Measurements from ENCODE around the gene PTPN4.
"Not testable (repeated sequence)": the region's sequence is repeated elsewhere in the genome, so short reads cannot be mapped to it uniquely, and the experiment has no call there.

Gene PTPN4

GRCh38 chr2:119764832-119765231, 5.1 kb downstream of the PTPN4 start:
- DNase-seq (ENCODE audit: low spot score), result no peak

DNA sequence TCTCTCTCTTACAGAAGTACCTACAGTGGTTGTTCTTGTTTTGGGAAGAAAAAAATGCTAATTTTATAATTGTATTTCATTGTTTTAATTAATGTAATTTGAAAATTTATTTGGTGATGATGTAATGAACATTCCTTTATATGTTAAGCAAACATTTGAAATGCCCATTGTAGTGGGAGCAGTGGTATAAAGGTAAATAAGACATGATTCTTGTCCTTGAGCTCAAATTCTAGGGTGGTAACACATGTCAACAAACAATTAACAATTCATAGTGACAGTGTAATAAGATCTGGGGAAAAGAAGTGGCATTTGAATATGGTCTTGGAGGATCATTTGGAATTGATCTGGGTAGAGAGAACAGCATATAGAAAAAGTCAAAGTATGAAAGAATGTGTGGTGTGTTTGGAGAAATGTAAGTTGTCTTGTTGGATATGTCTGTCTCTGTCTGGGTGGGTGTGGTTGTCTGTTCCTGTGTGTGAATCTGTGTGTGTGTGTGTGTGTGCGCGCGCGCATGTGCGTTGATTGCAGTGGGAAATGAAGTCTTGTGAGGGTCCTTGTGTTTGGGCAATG, 5.8 kb downstream of the PTPN4 start:
- DNase-seq (ENCODE audit: low spot score), result no peak

DNA sequence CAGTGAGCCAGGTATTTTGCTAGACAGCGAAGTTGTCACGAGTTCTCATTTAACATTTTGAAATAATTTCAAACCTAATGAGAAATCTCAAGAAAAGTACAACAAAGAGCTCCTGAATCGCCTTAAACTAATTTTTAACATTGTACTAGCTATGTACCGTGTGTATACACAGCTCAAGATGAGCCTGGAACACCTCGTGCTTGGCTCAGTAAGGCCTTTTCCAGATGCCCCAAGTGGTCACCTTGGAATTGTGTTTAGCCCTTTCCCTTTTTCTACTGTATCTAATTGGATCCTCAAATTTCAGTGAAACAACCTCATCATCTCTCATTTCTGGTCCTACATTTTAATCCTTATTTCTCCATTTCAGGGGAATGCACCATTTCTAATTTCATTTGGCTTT, 7.2 kb downstream of the PTPN4 start:
- DNase-seq (ENCODE audit: low spot score), result no peak

DNA sequence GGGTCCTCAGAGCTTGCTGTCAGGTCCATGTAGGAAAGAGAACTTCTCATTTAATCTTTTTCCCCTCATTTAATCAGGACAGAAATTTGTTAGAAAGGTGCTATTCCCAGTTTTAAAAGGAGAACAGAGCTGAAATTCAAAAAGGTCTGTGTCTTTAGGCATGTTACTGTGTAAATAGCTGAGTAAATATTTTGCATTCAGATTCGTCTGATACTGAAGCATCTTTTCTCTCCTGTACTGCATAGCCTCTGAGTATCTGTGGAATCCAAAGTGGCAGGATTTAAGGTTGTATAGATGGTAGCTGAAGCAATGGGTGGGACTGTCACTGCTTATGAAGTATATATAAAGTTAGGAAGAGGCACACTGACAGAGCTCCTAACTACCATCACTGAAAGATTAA, 9.0 kb downstream of the PTPN4 start:
- DNase-seq (ENCODE audit: low spot score), result no peak

GRCh38 chr2:119769645-119770044, 9.9 kb downstream of the PTPN4 start:
- no peak for DNase-seq (ENCODE audit: low spot score)

GRCh38 chr2:119771331-119771730, 11.6 kb downstream of the PTPN4 start:
- DNase-seq (ENCODE audit: low spot score), result no peak

GRCh38 chr2:119772128-119772527, 12.4 kb downstream of the PTPN4 start:
- DNase-seq (ENCODE audit: low spot score), result no peak

DNA sequence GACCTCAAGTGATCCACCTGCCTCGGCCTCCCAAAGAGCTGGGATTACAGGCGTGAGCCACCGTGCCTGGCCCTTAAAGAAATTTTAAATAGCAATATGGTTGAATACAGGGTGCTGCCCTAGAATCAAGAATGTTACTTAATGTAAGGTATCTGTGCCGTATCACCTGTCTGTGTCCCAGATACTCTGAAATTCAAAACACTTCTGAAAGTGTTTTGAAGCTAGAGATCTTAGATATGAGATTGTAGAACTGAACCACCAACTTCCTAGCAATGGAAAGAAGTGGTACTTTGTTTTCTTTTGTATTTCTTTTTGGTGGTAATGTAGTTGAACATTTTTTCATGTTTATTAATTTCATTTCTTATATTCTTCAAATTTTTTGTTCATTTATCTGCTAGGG, 13.0 kb downstream of the PTPN4 start:
- DNase-seq (ENCODE audit: low spot score), result no peak

GRCh38 chr2:119774026-119774425, 14.3 kb downstream of the PTPN4 start:
- DNase-seq (ENCODE audit: low spot score), result no peak

- DNase-seq (ENCODE audit: low spot score), result no peak
Measured at GRCh38 chr2:119775102-119775501, 15.4 kb downstream of the PTPN4 start.

DNA sequence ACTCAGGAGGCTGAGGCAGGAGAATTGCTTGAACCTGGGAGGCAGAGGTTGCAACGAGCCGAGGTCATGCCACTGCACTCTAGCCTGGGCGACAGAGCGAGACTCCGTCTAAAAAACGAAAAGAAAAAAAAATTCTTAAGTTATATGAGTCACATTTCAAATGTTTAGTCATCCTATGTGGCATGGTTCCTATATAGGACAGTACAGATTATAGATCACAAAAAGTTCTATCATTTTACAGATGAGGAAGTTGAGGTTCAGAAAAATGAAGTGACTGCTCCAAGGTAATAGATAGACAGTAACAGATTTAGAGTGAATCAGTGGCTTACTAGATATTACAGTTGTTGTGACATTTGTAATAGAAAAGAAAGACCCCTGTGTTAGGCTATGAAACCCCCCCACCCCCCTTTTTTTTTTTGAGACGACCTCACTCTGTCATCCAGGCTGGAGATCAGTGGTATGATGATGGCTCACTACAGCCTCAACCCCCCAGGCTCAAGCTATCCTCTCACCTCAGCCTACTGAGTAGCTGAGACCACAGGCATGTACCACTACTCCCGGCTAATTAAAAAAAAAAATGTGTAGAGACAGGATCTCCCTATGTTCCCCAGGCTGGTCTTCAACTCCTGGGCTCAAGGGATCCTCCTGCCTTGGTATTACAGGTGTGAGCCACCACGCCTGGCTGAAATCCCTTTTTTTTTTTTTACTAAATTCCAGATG, 22.7 kb downstream of the PTPN4 start:
- no peak for DNase-seq (ENCODE audit: low spot score)

DNA sequence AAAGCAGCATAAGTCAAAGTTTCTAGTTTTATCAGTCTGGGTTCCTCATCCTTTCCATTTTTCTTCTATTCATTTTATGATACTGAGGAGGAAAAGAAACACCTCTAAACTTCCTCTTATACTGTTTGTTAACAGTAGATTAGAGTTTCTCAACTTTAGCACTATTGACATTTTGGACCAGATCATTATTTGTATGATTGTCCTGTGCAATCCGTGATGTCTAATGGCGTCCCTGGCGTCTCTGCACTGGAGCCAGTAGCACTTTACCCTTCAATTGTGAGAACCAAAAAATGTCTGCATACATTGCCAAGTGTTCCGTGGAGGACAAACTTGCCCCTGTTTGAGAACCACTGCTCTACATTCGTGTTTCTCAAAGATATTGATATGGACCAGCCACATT, 25.2 kb downstream of the PTPN4 start:
- no peak for DNase-seq (ENCODE audit: low spot score)

DNA sequence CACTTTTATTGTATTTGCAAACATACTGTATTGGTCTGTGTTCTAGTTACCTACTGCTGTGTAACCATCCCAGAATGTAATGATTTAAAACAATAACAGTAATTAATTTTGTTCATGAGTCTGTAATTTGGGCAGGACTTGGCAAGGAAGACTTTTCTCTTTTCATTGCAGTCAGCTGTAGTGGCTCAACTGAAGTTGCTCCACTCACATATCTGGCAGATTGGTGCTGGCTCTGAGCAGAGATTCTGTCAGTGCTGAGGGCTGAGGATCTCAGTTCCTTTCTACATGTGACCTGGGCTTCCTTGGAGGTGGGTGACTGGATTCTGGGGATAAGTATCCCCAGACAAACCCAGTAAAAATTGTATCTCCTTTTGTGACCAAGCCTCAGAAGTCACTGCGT, 26.6 kb downstream of the PTPN4 start:
- DNase-seq (ENCODE audit: low spot score), result no peak

DNA sequence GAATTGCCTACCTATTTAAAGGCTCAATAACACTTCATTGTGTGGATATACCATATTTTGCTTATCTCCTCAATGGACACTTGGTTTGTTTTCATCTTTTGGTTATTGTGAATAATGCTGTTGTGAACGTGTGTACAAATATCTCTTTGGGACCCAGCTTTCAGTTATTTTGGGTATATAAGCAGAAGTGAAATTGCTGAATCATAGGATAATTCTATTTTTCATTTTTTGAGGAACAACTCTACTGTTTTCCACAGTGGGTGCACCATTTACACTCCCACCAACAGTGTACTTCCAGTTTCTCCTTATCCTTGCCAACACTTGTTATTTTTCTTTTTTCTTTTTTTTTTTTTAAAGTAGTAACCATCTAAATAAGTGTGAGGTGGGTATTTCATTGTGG, 29.0 kb downstream of the PTPN4 start:
- DNase-seq (ENCODE audit: low spot score), result no peak

GRCh38 chr2:119790466-119790865, 30.7 kb downstream of the PTPN4 start:
- no peak for DNase-seq (ENCODE audit: low spot score)

DNA sequence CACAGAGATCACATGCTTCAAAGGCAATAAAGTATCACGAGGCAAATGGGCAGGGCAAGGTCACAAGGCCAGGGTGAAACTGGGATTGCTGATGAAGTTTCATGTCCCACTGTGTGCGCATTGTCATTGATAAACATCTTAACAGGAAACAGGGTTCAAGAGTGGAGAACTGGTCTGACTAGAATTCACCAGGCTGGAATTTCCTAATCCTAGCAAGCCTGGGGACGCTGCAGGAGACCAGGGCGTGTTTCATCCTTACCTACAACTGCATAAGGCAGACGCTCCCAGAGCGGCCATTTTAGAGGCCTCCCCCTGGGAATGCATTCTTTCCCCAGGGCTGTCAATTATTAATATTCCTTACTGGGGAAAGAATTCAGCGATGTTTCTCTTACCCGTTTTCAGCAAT, 33.2 kb downstream of the PTPN4 start:
- no peak for DNase-seq (ENCODE audit: low spot score)

GRCh38 chr2:119794237-119794636, 34.5 kb downstream of the PTPN4 start:
- DNase-seq (ENCODE audit: low spot score), result no peak

DNA sequence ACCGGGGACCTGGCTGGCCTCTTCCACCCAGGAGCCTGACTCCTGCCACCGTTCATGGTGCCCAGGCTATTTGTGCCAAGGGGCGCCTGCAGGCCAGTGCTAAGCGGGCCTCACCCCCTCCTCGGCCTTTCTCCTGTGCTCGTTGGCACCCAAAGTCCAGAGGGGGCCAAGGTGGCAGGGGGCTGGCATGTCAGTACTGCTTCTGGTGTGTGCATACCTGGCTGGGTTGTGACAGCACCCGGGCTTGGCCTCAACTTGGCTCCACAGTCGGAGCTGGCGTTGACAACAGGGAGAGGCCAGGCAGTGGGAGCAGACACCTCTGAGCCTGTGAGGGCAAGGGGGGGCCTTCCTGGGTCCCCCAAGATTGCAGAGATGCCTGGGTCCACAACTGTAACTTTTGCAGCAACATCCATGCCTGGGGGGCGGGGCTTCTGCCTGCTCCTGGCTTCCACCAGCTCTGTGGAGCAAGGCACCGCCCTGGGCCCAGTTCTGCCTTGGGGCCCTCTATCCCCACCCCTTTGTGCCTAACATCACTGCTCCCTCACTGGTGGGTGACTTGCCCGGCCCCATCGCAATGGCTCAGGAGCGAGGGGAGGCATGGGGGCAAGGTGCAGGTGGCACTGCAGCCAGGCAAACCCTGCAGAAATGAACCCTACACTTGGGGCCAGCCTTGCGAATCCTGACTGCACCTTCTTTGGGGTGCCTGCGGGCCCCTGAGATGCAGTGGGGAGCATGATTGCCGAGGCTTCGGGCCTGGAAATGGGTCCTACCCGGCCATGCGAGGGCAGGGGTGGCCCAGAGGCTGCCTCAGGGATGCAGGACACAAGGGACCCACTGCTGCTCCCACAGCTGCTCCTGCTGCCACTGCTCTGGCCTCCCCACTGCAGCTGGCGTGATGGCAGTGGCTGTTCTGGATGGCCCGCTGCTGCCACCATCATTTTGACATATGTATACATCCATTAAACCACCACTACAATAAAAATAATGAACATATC, 35.9 kb downstream of the PTPN4 start:
- DNase-seq (ENCODE audit: low spot score), result no peak

DNA sequence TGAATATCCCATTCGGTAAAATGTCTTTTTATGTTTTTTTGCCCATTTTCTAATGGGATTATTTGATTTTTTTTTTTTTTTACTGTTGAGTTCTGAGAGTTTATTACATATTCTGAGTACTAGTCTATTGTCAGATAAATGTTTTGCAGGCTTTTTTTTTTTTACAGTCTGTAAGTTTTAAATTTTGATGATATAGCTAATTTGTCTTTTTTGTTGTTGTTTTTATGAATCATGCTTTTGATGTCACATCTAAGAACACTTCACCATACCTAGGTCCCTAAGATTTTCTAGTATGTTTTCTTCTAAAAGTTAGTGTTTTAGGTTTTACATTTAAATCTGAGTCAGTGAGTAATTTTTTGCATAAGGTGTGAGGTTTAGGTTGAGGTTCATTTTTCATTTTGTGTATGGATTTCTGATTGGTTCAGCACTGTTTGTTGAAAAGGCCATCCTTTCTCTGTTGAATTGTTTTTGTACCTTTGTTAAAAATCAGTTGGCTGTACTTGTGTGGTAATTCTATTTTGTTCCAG, 40.7 kb downstream of the PTPN4 start:
- DNase-seq (ENCODE audit: low spot score), result no peak

- DNase-seq (ENCODE audit: low spot score), result no peak
Measured at GRCh38 chr2:119801040-119801439, 41.3 kb downstream of the PTPN4 start.

- DNase-seq (ENCODE audit: low spot score), result not testable (repeated sequence)
Measured at GRCh38 chr2:119801989-119802388, 42.3 kb downstream of the PTPN4 start.

GRCh38 chr2:119803101-119803500, 43.4 kb downstream of the PTPN4 start:
- DNase-seq (ENCODE audit: low spot score), result no peak

- DNase-seq (ENCODE audit: low spot score), result not testable (repeated sequence)
Measured at GRCh38 chr2:119804409-119804808, 44.7 kb downstream of the PTPN4 start.
